ENCODE measurements around the gene CHRM2.

DNA sequence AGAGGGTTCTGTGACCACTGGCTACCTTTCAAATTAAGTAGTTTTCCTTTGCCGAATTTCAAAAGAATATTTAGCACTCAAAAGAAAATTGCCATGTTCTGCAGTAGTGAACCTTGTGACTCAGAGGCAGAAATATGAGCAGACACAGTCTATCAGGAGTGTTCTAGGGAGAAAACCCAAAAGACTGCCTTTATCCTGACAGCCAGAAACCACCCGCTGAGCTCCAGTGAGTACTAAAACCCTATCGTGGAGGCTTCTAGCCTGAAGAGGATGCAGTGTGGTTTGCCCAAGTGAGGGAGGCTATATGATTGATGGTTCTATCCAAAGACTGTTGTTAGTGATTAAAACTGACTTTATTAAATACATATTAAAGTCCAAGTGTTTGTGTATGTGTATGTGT is 21.9 kb downstream of the CHRM2 start:
- no peak for TF ChIP-seq POLR2AphosphoS5 (IDR thresholded peaks at IDR 0.05)
- no peak for TF ChIP-seq POLR2A (IDR thresholded peaks at IDR 0.05)
- TF ChIP-seq, protein P1, sequence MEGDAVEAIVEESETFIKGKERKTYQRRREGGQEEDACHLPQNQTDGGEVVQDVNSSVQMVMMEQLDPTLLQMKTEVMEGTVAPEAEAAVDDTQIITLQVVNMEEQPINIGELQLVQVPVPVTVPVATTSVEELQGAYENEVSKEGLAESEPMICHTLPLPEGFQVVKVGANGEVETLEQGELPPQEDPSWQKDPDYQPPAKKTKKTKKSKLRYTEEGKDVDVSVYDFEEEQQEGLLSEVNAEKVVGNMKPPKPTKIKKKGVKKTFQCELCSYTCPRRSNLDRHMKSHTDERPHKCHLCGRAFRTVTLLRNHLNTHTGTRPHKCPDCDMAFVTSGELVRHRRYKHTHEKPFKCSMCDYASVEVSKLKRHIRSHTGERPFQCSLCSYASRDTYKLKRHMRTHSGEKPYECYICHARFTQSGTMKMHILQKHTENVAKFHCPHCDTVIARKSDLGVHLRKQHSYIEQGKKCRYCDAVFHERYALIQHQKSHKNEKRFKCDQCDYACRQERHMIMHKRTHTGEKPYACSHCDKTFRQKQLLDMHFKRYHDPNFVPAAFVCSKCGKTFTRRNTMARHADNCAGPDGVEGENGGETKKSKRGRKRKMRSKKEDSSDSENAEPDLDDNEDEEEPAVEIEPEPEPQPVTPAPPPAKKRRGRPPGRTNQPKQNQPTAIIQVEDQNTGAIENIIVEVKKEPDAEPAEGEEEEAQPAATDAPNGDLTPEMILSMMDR (IDR thresholded peaks at IDR 0.05 in 8 of 11, conservative IDR thresholded peaks at IDR 0.05 in 3 of 11), result no peak

Data from spleen (tissue), 7 donors.